Breast epithelium (tissue), 4 donors: ENCODE results near the gene PSMB9. TPM values are rescaled to one million over a fixed set of nuclear protein-coding genes. Genes with fewer than 3 reads are reported as not detected.

Experiments
- DNase-seq, 2 donors: peaks; one replicate each; pipeline ENCODE4 v3.0.0-alpha.2; 2019; ENCODE audit warnings: low spot score in 2 of 2
- H3K27ac ChIP-seq, 2 donors: fragments of 200-600 bp; sonication (generic) in 1 of 2; one replicate each; pipeline ENCODE4 v1.5.1; 2016 to 2019; ENCODE audit warnings: mild to moderate bottlenecking in 1 of 2
- H3K27me3 ChIP-seq, 2 donors: fragments of 200-600 bp; sonication (generic) in 1 of 2; one replicate each; pipeline versions ENCODE4 v1.5.1 to v1.6.0; 2017 to 2019; ENCODE audit warnings: control low read depth in 1 of 2, mild to moderate bottlenecking in 1 of 2
- H3K36me3 ChIP-seq: fragments of 200-600 bp; one replicate; pipeline ENCODE4 v1.5.1; 2019
- H3K4me1 ChIP-seq, 2 donors: fragments of 200-600 bp; sonication (generic); one replicate each; pipeline ENCODE4 v1.5.1; 2016 to 2019; ENCODE audit warnings: control low read depth in 1 of 2
- H3K4me3 ChIP-seq, 3 donors: fragments of 200-600 bp; sonication (generic); 1 replicate in 2 of 3; 2 replicates in 1 of 3; pipeline ENCODE4 v1.5.1; 2016 to 2019; ENCODE audit warnings: mild to moderate bottlenecking in 3 of 3, moderate library complexity in 2 of 3
- H3K9me3 ChIP-seq, 2 donors: fragments of 200-600 bp; sonication (generic) in 1 of 2; one replicate each; pipeline ENCODE4 v1.5.1; 2016 to 2019; ENCODE audit warnings: control low read depth in 1 of 2
- CTCF ChIP-seq, 3 donors: fragments of 450-650 bp; IDR thresholded peaks; one replicate each; pipeline ENCODE4 v1.5.1; 2016 to 2017; ENCODE audit warnings: antibody characterized with exemption in 3 of 3, mild to moderate bottlenecking in 3 of 3, moderate library complexity in 3 of 3
- POLR2A ChIP-seq: fragments of 450-650 bp; IDR thresholded peaks from one replicate; pipeline ENCODE4 v1.6.1; 2016; ENCODE audit warnings: antibody characterized with exemption, mild to moderate bottlenecking, moderate library complexity
- POLR2AphosphoS5 ChIP-seq, 3 donors: sonication (generic); formaldehyde crosslinking; IDR thresholded peaks; one replicate each; pipeline ENCODE4 v1.6.1; 2017; ENCODE audit warnings: antibody characterized with exemption in 3 of 3
- intact Hi-C: fragments of 100-400 bp; cut with DNase I; formaldehyde crosslinking; loops from one replicate; pipeline ENCODE4 v1.15.1; 2023; ENCODE audit warnings: low total_unique reads
- total RNA-seq, 3 donors: library from RNA; depleted of rRNA; stranded (reverse); fragments of >200 nt; gene quantifications; one replicate each; pipeline ENCODE4 v1.1.0, GENCODE V29; 2016

PSMB9 gene
- total RNA-seq, 3 donors from 2014 or later = 16.8 to 25.9 (median 19.2) TPM

DNA sequence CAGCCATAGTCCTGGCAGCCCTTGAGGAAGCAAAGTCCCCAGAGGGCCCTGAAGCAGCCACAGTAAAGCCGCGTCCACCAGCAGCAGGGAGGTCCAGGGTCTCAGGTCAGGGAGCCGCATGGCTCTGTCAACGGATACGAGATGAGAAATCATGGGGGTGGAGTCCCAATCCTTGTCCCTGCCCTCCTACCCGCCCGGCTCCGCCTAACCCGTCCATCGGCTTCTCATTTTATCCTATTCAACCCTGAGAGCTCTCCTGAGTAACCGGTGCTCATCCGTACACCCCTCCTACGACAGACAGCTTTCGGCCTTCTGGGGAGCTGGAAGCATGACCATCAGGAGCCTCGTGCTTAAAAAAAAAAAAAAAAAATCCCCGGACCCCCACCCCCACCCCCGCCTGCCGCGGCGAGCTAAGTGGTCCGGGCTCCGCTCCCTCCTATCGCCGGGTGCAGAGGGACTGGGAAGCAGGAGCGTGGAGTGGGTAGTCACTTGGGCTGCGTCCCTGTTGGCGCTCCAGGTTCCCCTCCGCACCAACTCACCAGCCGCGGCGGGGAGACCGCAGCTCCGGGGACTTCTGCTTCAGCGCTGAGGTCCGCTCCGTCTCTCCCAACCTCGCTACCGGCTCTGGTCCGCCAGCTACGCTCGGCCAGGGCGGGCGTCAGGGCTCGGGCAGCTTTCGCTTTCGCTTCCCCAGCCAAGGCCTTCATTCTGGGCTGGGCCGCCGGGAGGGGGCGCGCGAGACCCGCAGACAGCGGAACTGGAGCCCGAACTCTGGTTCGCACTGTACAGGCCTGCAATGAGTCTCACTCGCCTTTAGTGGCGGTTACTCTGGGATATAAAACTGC, 15.7 kb upstream of the PSMB9 start, which contains the start of gene TAP2:
Gene TAP2 (minus strand): TSS at position 626 of the 845 bp plus-strand sequence. CDS start 506 bp downstream, at position 120.
- Histone ChIP-seq H3K4me1 (peaks cover 0 to 15% of the 10 kb centered on the region in 2 donors), H3K36me3 (no peaks in the 10 kb centered on the region), H3K4me3 (peak within 1 kb of the TSS; percentile 78 to 80 (median 79)), H3K27ac (peak within 1 kb of the TSS; percentile 92 to 94), H3K9me3 (no peaks in the 10 kb centered on the region), H3K27me3 (no peaks in the 10 kb centered on the region)
- DNase-seq = peak; percentile 93 to 96
- intact Hi-C loops = loop anchor here (1.0 kb wide), 1 partner anchor 16 kb away; the partner anchor contains the start of gene PSMB9
- TF ChIP-seq POLR2AphosphoS5 (IDR thresholded peaks at IDR 0.05) (peak; percentile 80 to 95 (median 91)), POLR2A (peak; percentile 19), CTCF (IDR thresholded peaks at IDR 0.05) (peak; percentile 96 to 99 (median 96))

- no peaks in the 10 kb centered on the region for H3K9me3 ChIP-seq
- no peaks in the 10 kb centered on the region for H3K36me3 ChIP-seq
- no peak for TF ChIP-seq CTCF (IDR thresholded peaks at IDR 0.05)
- no peak for TF ChIP-seq POLR2AphosphoS5 (IDR thresholded peaks at IDR 0.05)
- TF ChIP-seq POLR2A = no peak
- no peaks in the 10 kb centered on the region for H3K27me3 ChIP-seq
- DNase-seq = no peak
- intact Hi-C loops = no loop called here
- peaks cover 0 to 15% of the 10 kb centered on the region in 2 donors for H3K4me1 ChIP-seq
- H3K27ac ChIP-seq = peak overlapping the region; percentile 92 to 94
- no peak overlapping the region for H3K4me3 ChIP-seq
These were observed 14.6 kb upstream of the PSMB9 start for GRCh38 chr6:32839356-32839755.

GRCh38 chr6:32840604-32841246, 13.3 kb upstream of the PSMB9 start:
- intact Hi-C loops = no loop called here
- TF ChIP-seq CTCF (IDR thresholded peaks at IDR 0.05) = no peak
- TF ChIP-seq POLR2AphosphoS5 (IDR thresholded peaks at IDR 0.05) = no peak
- TF ChIP-seq POLR2A = no peak
- peak in 1 of 2 donors; percentile 13 for DNase-seq
- Histone ChIP-seq H3K9me3 (no peaks in the 10 kb centered on the region), H3K27me3 (no peaks in the 10 kb centered on the region), H3K36me3 (no peaks in the 10 kb centered on the region), H3K27ac (no peak overlapping the region), H3K4me1 (peaks cover 0 to 15% of the 10 kb centered on the region in 2 donors), H3K4me3 (no peak overlapping the region)

- H3K36me3 ChIP-seq = peaks cover 4% of the 10 kb centered on the region
- peak overlapping the region; percentile 28 to 97 for H3K27ac ChIP-seq
- DNase-seq = peak in 1 of 2 donors; percentile 3
- H3K4me3 ChIP-seq = peak overlapping the region in 1 of 3 donors; percentile 89
- H3K27me3 ChIP-seq = no peaks in the 10 kb centered on the region
- peaks cover 0 to 15% of the 10 kb centered on the region in 2 donors for H3K4me1 ChIP-seq
- TF ChIP-seq POLR2A = no peak
- no peak for TF ChIP-seq POLR2AphosphoS5 (IDR thresholded peaks at IDR 0.05)
- no peak for TF ChIP-seq CTCF (IDR thresholded peaks at IDR 0.05)
- intact Hi-C loops = no loop called here
- no peaks in the 10 kb centered on the region for H3K9me3 ChIP-seq
These were observed 11.9 kb upstream of the PSMB9 start for GRCh38 chr6:32842021-32842650.
